Glomerular endothelial cell (primary cell): ENCODE results near the gene LEF1. TPM values are rescaled to one million over a fixed set of nuclear protein-coding genes. Genes with fewer than 3 reads are reported as not detected.

Experiments used
- DNase-seq: peaks from one replicate; pipeline ENCODE4 v3.0.0-alpha.2; 2011; ENCODE audit warnings: low read depth, low spot score; ENCODE audit errors: extremely low read depth
- total RNA-seq: library from RNA; depleted of rRNA; stranded (reverse); fragments of >200 nt; gene quantifications from 2 replicates; pipeline ENCODE4 v1.2.3, GENCODE V29; 2015

LEF1 gene
- 0.58 and 0.92 TPM in 2 replicates for total RNA-seq

DNA sequence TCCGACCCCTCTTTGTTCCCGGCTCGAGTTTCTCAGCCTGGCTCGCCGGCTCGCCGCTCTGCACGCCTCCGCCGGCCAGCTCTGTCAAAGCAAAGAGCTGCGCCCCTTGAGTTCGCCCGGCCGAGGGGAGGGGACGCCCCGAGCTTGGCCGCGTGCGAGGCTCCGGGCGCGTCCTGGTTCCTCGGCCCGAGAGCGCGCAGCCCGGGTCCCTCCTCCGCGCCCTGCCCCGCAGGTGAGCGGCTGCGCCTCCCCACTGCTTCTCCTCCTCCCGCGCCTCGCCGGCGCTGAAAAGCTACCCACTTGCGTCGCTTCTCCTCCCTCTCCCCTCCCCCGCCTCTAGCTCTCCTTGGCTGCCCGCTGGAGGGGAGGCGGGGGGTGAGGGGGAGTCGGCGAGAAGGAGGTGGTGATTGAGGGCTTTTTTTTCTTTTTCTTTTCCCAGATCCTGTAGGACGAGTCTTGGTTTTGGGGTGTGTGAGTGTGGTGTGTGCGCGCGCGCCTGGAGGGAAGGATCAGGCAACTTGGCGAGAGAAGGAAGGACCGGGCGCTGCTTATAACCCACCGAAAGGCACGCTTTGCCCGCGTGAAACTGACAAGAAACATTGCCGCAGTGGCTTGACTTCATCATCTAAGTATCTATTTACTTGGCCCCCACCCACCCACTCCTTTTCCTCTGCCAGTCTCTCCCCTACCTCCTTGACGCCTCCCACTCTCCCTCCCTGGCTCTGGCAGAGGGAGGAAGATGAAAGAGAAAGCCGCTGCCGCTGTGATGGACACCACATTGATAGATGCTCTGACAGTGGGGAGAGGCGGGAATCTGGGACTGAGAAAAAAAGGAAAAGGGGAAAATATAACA, at the start of gene LEF1:
LEF1 (minus strand) TSS at position 262 of the 853 bp plus-strand sequence. CDS start 1,165 bp downstream, outside the sequence.
- DNase-seq = no peak

DNA sequence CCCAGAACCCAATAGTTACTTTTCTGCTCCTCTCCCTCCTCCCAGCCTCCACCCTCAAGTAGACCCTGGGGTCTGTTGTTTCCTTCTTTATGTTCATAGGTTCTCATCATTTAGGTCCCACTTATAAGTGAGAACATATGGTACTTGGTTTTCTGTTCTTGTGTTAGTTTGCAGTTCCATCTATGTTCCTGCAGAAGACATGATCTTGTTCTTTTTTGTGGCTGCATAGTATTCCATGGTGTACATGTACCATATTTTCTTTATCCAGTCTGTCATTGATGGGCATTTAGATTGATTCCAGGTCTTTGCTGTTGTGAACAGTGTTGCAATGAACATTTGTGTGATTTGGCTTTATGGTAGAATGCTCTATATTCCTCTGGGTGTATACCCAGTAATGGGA, 47.8 kb upstream of the LEF1 start:
- DNase-seq = no peak

GRCh38 chr4:108215055-108215454, 46.3 kb upstream of the LEF1 start:
- no peak for DNase-seq

GRCh38 chr4:108213723-108214122, 45.0 kb upstream of the LEF1 start:
- DNase-seq = no peak

GRCh38 chr4:108213308-108213707, 44.6 kb upstream of the LEF1 start:
- no peak for DNase-seq

DNA sequence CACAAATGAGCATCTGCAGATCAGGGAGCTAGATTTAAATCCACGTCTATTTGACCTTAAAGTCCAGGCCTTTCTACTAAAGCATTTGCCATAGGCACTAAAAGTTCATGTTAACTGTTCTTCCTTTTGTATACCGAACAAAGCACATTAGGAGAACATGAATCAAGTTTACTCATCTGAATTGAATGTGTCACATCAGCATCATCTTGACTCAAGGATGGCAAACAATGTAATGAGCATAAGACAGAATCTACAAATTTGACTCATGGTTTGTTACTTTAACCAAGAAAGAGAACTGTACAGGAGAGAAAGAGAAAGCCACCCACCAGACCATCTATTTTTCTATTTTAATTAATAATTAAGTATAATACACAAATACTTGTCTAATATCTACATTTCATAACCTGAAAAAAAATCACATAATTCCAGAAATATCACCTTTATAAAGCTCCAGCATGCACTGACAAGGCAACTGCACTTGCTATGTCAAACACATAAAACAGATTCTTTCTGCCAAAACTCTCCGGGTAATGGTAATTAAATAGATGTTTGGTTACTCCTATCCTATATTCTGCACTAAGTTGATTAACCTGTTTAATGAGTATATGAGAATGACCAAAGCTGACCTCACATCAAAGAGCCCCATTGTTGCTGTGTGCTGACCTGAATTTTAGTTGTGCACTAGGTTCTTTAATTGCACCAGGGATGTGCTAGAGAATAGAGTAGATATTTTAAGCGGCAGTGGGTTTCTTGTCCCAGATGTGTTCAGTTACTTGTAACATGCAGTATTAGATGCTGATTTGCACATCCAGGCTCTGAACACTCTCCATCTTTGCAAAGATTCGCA, 42.5 kb upstream of the LEF1 start:
- no peak for DNase-seq

GRCh38 chr4:108209489-108209888, 40.8 kb upstream of the LEF1 start:
- DNase-seq = no peak

GRCh38 chr4:108205859-108206258, 37.1 kb upstream of the LEF1 start:
- DNase-seq = no peak

DNA sequence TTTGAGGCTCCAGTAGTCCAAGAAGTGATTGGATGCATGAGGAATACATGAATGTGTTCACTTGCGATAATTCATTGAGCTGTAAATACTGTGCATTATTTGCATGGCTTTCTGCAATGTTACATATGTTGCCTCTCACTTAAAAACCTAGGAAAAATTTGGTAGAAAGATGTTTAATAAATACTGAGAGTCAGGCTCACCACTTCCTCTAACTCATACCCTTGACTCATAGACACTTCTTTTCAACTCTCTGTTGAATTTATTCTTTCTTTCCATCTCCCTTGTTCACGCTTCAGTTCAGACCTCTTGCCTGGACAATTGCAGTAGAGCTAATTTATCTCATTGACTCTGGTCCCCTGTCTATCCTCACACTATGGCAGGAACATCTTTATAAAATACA, 35.8 kb upstream of the LEF1 start:
- DNase-seq = no peak

- DNase-seq = no peak
Observed at GRCh38 chr4:108203377-108203776, 34.6 kb upstream of the LEF1 start.

GRCh38 chr4:108201774-108202173, 33.0 kb upstream of the LEF1 start:
- no peak for DNase-seq

- no peak for DNase-seq
Observed at GRCh38 chr4:108199881-108200280, 31.1 kb upstream of the LEF1 start.

GRCh38 chr4:108193886-108194672, 25.3 kb upstream of the LEF1 start:
- DNase-seq = no peak

DNA sequence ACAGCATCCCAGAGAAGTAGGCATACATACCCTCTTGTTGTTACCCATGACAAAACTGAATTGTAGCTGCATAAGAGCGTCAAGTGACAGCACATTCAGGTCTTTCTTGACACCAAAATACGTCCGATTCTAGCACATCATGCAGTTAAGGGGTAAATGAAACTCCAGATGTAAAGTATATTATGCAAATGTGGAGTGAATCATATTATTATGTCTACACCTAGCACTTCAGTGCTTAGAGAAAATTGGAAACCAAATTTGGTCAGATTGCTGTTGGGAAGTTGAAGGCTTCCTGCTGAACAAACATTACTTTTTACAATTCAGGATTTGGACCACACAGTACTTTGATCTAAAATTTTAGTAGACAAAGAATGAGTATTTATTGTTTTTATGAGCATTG, 24.2 kb upstream of the LEF1 start:
- DNase-seq = no peak

- DNase-seq = no peak
Observed at GRCh38 chr4:108192056-108192455, 23.3 kb upstream of the LEF1 start.

- DNase-seq = no peak
Observed at GRCh38 chr4:108191269-108191914, 22.7 kb upstream of the LEF1 start.

DNA sequence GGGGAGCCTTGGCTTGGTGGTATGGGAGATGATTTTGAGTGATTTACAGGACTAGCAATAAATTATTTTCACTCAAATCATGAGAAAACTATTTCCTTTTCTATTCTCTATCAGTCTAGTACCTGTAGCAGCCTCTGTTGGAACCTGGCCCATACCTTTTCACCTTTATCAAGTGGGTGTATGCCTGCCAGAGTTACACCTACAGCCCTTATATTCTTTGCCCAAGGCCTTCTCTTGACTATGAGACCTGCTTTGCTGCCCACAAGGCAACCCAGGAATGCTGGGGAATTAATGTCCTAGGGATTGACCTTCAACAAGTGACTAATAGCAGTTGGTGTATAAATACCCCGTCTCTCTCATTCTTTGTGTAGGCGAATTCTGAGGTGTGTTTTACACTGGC, 20.0 kb upstream of the LEF1 start:
- DNase-seq = no peak

DNA sequence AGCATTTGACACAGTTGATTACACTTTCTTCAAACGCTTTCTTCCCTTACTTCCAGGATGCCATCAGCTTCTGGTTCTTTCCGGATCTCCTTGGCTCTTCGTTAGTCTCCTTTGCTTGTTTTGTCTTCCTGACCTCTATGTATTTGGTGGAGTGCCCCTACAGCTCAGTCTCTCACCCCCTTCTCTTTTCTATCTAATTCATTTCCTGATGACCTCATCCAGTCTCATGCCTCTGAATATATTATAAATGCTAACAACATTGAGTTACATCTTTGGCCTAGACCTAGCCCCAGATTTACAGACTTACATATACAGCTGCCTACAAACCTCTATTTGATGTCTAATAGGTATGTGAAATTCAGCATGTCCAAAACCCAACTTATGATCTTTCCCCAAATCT, 16.5 kb upstream of the LEF1 start:
- no peak for DNase-seq

- DNase-seq = no peak
Observed at GRCh38 chr4:108184453-108185049, 15.8 kb upstream of the LEF1 start.

GRCh38 chr4:108181704-108182103, 13.0 kb upstream of the LEF1 start:
- no peak for DNase-seq
